Thoracic aorta (tissue), 2 donors: ENCODE results near the gene ZNF195. TPM values are rescaled to one million over a fixed set of nuclear protein-coding genes. Genes with fewer than 3 reads are reported as not detected.
"Not testable (repeated sequence)": the region's sequence is repeated elsewhere in the genome, so short reads cannot be mapped to it uniquely, and the experiment has no call there.

ENCODE experiments used
- ATAC-seq: fragments of 150-250 bp; one replicate; pipeline ENCODE4 v1.8.0; 2017; ENCODE audit warnings: low read depth; ENCODE audit not compliant: insufficient number of reproducible peaks, low FRiP score
- DNase-seq: peaks from one replicate; pipeline ENCODE4 v3.0.0-alpha.2; 2020; ENCODE audit warnings: low spot score
- H3K27ac ChIP-seq, 2 donors: fragments of 200-600 bp; sonication (generic); 1 replicate in 1 of 2; 2 replicates in 1 of 2; pipeline ENCODE4 v1.5.1; 2016; ENCODE audit warnings: mild to moderate bottlenecking in 2 of 2, moderate library complexity in 2 of 2
- H3K27me3 ChIP-seq: fragments of 200-600 bp; sonication (generic); replicated peaks from 2 replicates; pipeline ENCODE4 v1.6.0; 2016; ENCODE audit warnings: mild to moderate bottlenecking; ENCODE audit not compliant: insufficient read depth
- H3K36me3 ChIP-seq: fragments of 200-600 bp; sonication (generic); one replicate; pipeline ENCODE4 v1.5.1; 2016
- H3K4me1 ChIP-seq, 2 donors: fragments of 200-600 bp; sonication (generic); 1 replicate in 1 of 2; 2 replicates in 1 of 2; pipeline versions ENCODE4 v1.5.1 to v1.6.0; 2016; ENCODE audit warnings: low read depth in 2 of 2, mild to moderate bottlenecking in 1 of 2; ENCODE audit not compliant: control insufficient read depth in 1 of 2
- H3K4me3 ChIP-seq: fragments of 200-600 bp; sonication (generic); 2 replicates; pipeline ENCODE4 v1.5.1; 2016; ENCODE audit warnings: mild to moderate bottlenecking
- H3K9me3 ChIP-seq: fragments of 200-600 bp; sonication (generic); 2 replicates; pipeline ENCODE4 v1.5.1; 2016
- CTCF ChIP-seq: fragments of 200-600 bp; sonication (generic); IDR thresholded peaks from one replicate; pipeline ENCODE4 v1.5.1; 2019; ENCODE audit warnings: antibody characterized with exemption
- total RNA-seq, 2 donors: library from RNA; depleted of rRNA; stranded (reverse); fragments of >200 nt; gene quantifications; one replicate each; pipeline versions ENCODE4 v1.1.0 to v1.2.3, GENCODE V29; 2016

ZNF195 gene
- total RNA-seq, 2 donors from 2014 or later, result 20.8 to 33.4 TPM

GRCh38 chr11:3417047-3417446 is 38.1 kb upstream of the ZNF195 start:
- TF ChIP-seq CTCF, result peak; percentile 40
- H3K4me1 ChIP-seq, ATAC-seq, H3K36me3 ChIP-seq, H3K27me3 ChIP-seq, H3K4me3 ChIP-seq, H3K27ac ChIP-seq, DNase-seq, H3K9me3 ChIP-seq: not testable (repeated sequence)

DNA sequence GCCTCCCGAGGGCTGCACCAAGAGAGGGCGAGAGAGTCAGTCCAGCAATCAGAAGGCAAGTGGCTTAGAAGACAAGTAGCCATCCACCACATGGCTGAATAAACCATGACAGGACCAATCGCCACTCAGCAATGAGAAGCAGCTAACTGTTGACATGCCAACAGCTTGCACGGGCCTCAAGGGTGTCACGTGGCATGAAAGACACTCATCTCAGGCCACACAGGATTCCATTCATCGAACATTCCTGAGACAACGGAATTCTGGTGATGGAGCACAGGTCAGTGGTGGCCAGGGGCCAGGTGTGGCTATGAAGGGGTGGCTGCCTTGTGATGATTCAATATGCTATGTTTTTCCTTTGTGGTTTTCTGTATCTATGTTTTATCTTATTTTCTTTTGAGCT is 36.4 kb upstream of the ZNF195 start:
- not testable (repeated sequence) for H3K4me3 ChIP-seq, DNase-seq, H3K4me1 ChIP-seq, H3K27ac ChIP-seq, H3K9me3 ChIP-seq, ATAC-seq, H3K27me3 ChIP-seq, H3K36me3 ChIP-seq

GRCh38 chr11:3413666-3414065 is 34.7 kb upstream of the ZNF195 start:
- not testable (repeated sequence) for H3K36me3 ChIP-seq, DNase-seq, H3K9me3 ChIP-seq, H3K27ac ChIP-seq, H3K4me1 ChIP-seq, H3K4me3 ChIP-seq, ATAC-seq, H3K27me3 ChIP-seq

- ATAC-seq, result no peak
- TF ChIP-seq CTCF, result no peak
- no peak overlapping the region for H3K4me3 ChIP-seq
- DNase-seq, result no peak
- no peaks in the 10 kb centered on the region for H3K36me3 ChIP-seq
- no peak overlapping the region for H3K27ac ChIP-seq
- H3K4me1 ChIP-seq, result no peaks in the 10 kb centered on the region
- no peaks in the 10 kb centered on the region for H3K9me3 ChIP-seq
- H3K27me3 ChIP-seq, result no peaks in the 10 kb centered on the region
Observed at GRCh38 chr11:3412837-3413236, 33.9 kb upstream of the ZNF195 start.

DNA sequence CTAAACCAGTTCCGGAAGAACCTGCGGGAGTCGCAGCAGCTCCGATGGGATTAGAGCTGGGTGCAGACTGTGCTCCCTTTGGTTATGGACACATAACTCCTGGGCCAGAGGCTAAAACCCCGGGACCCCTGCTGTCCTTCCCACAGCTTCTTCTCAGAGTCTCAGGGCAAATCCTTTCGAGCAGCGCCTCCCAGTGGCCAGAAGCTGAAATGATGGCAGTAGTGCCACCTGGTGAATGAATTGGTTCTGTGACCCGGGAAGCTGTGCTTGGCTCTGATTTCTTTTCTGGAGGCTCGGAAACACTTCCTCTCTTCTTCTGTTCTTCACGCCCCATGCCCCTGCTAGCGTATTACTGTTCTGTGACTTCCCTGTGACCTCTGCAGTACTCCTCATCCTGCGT is 29.8 kb upstream of the ZNF195 start:
- not testable (repeated sequence) for H3K4me3 ChIP-seq, H3K27me3 ChIP-seq, H3K9me3 ChIP-seq, ATAC-seq, DNase-seq, H3K4me1 ChIP-seq, H3K27ac ChIP-seq, H3K36me3 ChIP-seq
- peak; percentile 62 for TF ChIP-seq CTCF

DNA sequence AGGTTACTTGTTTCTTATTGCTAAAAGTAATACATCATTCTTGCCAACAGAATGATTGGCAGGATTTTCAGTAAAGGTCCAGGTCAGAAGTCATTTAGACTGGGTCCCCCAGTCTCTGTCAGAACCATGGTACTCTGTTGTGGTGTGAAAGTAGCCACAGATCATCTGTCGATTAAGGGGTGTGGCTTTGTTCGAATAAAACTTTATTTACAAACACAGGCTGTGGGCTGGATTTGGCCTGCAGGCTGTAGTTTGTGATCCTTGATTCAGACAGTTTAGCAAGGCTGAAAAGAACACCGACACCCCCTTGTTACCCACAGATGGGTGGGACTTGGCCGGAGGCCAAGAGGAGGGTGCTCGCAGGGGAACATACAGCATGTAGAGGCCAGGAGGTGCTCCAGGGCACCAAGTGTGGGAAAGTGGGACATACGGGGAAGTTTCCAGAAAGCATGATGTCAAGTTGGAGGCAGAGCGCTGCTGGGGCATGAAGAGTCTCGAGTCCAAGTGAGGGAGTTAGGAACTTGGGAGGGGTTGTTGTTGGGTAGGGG is 29.2 kb upstream of the ZNF195 start:
- not testable (repeated sequence) for H3K27me3 ChIP-seq, DNase-seq, H3K9me3 ChIP-seq, H3K4me1 ChIP-seq, ATAC-seq, H3K36me3 ChIP-seq, H3K4me3 ChIP-seq, H3K27ac ChIP-seq

- not testable (repeated sequence) for ATAC-seq, H3K4me1 ChIP-seq, H3K27me3 ChIP-seq, H3K9me3 ChIP-seq, H3K27ac ChIP-seq, DNase-seq, H3K36me3 ChIP-seq, H3K4me3 ChIP-seq
Observed at GRCh38 chr11:3406937-3407336, 28.0 kb upstream of the ZNF195 start.

DNA sequence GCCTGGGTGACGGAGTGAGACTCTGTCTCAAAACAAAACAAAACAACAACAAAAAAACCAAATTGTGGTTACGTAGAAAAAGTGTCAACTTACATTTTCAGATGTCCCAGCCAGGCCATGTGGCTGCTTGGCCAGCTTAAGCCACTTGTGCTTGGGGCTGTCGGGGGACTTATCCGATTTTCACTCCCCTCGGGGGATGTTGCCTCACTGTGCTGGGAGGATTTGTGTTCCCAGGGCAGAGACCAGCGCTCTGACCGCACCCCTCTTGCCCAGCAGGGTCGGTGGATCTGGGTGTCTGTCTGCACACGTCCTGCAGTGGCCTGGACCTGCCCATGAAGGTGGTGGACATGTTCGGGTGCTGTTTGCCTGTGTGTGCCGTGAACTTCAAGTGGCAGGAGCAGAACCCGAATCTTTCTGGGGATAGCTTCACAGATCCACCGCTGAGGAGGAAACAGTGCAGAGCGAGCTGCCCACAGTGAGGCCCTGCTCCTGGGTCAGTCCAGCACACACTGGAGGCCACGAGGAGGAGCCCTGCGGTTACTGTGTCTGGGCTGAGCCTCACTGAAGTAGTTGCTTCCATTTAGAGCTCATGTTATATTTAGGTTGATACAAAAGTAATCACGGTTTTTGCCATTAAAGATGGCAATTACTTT is 27.4 kb upstream of the ZNF195 start:
- H3K27ac ChIP-seq, H3K4me1 ChIP-seq, DNase-seq, H3K27me3 ChIP-seq, H3K9me3 ChIP-seq, H3K4me3 ChIP-seq, H3K36me3 ChIP-seq, ATAC-seq: not testable (repeated sequence)

- not testable (repeated sequence) for H3K27me3 ChIP-seq, ATAC-seq, H3K27ac ChIP-seq, H3K4me1 ChIP-seq, DNase-seq, H3K36me3 ChIP-seq, H3K4me3 ChIP-seq, H3K9me3 ChIP-seq
Observed at GRCh38 chr11:3404076-3404925, 25.4 kb upstream of the ZNF195 start.
